HG02973 (cell line): ENCODE results near the gene THAP6.
"Not testable (repeated sequence)": the region's sequence is repeated elsewhere in the genome, so short reads cannot be mapped to it uniquely, and the experiment has no call there.

Experiments used
- ATAC-seq: cut with Tn5 transposase; IDR thresholded peaks from one replicate; pipeline ENCODE4 v1.9.1; 2021; ENCODE audit warnings: moderate library complexity; ENCODE audit not compliant: unreplicated experiment

The THAP6 gene

GRCh38 chr4:75525086-75525485, 10.8 kb downstream of the THAP6 start:
- no peak for ATAC-seq

- no peak for ATAC-seq
Measured at GRCh38 chr4:75525910-75526309, 11.6 kb downstream of the THAP6 start.

DNA sequence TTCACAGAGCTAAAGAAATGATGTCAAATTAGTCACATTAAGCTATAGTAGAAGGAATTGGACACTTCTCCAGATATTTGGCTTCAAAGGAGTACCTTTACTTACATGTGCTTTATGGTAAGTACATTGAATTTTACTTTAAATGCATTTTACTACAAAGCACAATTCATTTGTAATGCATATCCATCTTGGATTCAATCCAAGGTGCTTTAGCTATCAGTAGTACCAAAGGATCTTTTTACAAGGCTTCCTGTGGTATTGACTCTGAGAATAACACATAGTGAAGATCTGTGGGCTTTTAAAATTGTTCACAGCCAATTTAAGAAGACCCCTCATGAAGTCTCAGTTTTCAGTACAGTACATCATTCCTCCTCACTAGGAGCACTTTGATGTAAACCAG, 13.2 kb downstream of the THAP6 start:
- no peak for ATAC-seq

- no peak for ATAC-seq
Measured at GRCh38 chr4:75530556-75531322, 16.5 kb downstream of the THAP6 start.

DNA sequence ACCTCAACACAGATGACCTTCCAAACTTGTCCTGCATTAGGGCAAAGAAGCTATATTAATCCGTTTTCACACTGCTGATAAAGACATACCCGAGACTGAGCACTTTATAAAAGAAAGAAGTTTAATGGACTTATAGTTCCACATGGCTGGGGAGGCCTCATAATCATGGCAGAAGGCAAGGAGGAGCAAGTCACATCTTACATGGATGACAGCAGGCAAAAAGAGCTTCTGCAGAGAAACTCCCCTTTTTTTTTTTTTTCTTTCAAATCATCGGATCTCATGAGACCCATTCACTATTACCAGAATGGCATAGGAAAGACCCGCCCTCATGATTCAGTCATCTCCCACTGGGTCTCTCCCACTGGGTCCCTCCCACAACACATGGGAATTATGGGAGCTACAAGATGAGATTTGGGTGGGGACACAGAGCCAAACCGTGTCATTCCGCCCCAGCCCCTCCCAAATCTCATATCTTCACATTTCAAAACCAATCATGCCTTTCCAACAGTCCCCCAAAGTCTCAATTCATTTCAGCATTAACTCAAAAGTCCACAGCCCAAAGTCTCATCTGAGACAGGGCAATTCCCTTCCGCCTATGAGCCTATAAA, 17.4 kb downstream of the THAP6 start:
- ATAC-seq: not testable (repeated sequence)

- ATAC-seq: not testable (repeated sequence)
Measured at GRCh38 chr4:75533339-75533887, 19.1 kb downstream of the THAP6 start.

DNA sequence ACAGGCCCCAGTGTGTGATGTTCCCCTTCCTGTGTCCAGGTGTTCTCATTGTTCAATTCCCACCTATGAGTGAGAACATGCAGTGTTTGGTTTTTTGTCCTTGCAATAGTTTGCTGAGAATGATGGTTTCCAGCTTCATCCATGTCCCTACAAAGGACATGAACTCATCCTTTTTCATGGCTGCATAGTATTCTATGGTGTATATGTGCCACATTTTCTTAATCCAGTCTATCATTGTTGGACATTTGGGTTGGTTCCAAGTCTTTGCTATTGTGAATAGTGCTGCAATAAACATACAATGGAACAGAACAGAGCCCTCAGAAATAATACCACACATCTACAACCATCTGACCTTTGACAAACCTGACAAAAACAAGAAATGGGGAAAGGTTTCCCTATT, 19.7 kb downstream of the THAP6 start:
- not testable (repeated sequence) for ATAC-seq

DNA sequence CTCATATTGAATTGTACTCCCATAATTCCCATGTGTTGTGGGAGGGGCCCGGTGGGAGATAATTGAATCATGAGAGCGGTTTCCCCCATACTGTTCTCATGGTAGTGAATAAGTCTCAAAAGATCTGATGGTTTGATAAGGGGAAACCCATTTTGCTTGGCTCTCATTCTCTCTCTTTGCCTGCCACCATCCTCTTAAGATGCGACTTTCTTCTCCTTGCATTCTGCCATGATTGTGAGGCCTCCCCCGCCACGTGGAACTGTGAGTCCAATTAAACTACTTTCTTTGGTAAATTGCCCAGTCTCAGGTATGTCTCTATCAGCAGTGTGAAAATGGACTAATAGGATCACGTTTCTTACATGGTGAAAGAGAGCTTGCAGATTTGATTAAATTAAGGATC, 23.0 kb downstream of the THAP6 start:
- ATAC-seq: not testable (repeated sequence)

DNA sequence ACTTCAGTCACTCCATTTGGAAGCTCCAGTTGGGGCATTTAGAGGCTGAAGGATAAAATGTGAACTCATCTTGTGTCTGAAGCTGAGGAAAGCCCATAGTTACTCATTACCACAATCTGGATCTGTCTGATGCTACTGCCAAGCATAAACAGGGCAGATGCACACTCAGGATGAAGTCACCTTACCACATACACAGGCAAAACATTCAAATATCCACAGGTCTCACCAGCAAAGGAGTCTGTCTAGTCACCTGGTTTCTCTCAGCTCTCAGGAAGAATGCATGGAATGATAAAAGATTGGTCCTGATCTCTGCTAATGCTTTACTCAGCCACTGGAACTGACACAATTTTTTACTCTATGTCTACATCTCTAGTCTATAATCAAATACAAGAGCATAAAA, 28.6 kb downstream of the THAP6 start:
- ATAC-seq: no peak

DNA sequence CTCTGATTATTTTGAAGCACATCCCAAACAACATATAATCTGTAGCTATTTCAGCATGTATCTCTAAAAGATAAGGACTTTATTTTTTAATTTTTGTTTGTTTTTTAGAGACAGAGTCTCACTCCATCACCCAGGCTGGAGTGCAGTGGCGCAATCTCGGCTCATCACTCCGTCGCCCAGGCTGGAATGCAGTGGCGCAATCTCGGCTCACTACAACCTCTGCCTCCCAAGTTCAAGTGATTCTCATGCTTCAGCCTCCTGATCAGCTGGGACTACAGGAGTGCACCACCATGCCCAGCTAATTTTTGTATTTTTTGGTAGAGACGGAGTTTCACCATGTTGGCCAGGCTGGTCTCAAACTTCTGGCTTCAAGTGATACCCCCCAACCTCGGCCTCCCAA, 29.9 kb downstream of the THAP6 start:
- not testable (repeated sequence) for ATAC-seq

GRCh38 chr4:75544870-75545269, 30.6 kb downstream of the THAP6 start:
- ATAC-seq: no peak

DNA sequence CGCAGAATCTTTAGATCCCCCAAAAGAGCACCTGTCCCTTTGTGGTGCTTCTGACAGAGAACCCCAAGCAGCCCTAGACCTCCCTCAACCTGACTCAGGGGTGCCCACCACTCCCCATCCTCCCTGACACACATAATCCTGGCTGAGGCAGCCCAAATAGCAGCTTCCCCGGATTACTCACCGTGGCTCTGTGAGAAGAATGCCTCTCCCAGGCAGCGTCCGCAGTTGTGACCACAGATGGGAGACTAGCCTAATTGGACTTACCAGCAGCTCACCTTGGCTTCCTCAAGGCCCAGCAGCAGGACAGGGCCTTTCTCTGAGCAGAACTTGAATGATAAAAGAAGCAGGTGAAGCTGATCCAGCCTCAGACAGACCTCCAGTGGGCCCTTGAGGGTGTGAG, 31.3 kb downstream of the THAP6 start:
- ATAC-seq: no peak

- no peak for ATAC-seq
Measured at GRCh38 chr4:75547647-75548387, 33.5 kb downstream of the THAP6 start.

GRCh38 chr4:75549019-75549418, 34.7 kb downstream of the THAP6 start:
- no peak for ATAC-seq

GRCh38 chr4:75552452-75552851, 38.2 kb downstream of the THAP6 start:
- no peak for ATAC-seq

GRCh38 chr4:75555294-75556164, 41.3 kb downstream of the THAP6 start, which contains the start of gene ODAPH:
ODAPH (plus strand) TSS chr4:75556066; CDS start chr4:75556083, 17 bp downstream.
- peak; percentile 89 for ATAC-seq

GRCh38 chr4:75557696-75558095, 43.4 kb downstream of the THAP6 start:
- ATAC-seq: no peak

DNA sequence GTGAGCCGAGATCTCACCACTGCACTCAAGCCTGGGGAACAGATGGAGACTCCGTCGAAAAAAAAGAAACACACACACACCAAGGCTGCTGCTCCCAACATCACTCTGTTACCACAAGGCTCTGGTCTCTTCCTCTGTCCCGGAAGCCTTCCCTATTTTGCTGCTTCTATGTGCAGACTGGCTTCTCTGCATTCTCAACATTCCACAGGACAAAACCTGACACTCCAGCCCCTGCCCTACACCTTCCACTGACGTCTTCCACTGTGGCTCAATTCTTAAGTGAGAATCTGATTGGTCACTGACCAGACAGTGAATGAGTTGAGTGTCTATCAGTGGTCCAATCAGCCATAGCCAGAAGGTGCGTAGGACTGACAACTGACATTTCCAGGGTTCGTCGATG, 47.5 kb downstream of the THAP6 start:
- ATAC-seq: no peak

- no peak for ATAC-seq
Measured at GRCh38 chr4:75564023-75564422, 49.8 kb downstream of the THAP6 start.

- no peak for ATAC-seq
Measured at GRCh38 chr4:75565481-75565880, 51.2 kb downstream of the THAP6 start.

DNA sequence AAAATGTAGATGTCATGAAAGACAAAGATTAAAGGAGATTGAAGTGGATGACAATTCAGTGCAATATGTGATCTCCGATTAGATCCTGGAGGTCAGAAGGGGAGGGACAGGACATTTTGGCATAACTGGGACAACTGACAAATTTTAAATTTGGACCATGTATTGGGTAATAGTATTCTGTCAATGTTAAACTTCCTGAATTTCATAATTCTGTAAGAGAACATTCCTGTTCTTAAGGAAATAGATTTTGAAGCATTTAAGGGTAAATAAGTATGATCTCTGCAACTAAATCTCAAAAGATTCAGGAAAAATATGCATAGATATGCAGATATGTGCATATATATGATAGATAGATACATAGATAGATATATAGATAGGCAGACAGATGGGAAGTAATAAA, 52.6 kb downstream of the THAP6 start:
- ATAC-seq: no peak
